Measurements from ENCODE around the gene UCN3. TPM values are rescaled to one million over a fixed set of nuclear protein-coding genes. Genes with fewer than 3 reads are reported as not detected.

Gene UCN3
- polyA plus RNA-seq, 1 donor from 2014 or later, result not detected

- Histone ChIP-seq H3K9me3 (ENCODE audit: low read length) (no peaks in the 10 kb centered on the region), H4K20me1 (ENCODE audit: insufficient read depth) (no peaks in the 10 kb centered on the region), H3K27me3 (ENCODE audit: insufficient read depth, low read depth, low read length) (no peaks in the 10 kb centered on the region), H3K9me2 (ENCODE audit: insufficient read depth, low read length) (no peaks in the 10 kb centered on the region), H3K4me2 (ENCODE audit: low read length) (no peak overlapping the region), H2AFZ (ENCODE audit: low read depth, low read length) (no peak overlapping the region), H3K4me3 (ENCODE audit: low read length) (no peak overlapping the region), H3K9ac (ENCODE audit: low read length) (no peak overlapping the region), H3K36me3 (ENCODE audit: insufficient read depth, low read length) (no peaks in the 10 kb centered on the region), H3K27ac (ENCODE audit: low read length) (no peak overlapping the region), H3F3A (ENCODE audit: insufficient read depth, low read length, poor library complexity, severe bottlenecking) (no peaks in the 10 kb centered on the region), H3K79me2 (replicated peaks; ENCODE audit: insufficient read depth, low read length) (no peaks in the 10 kb centered on the region)
- TF ChIP-seq EP300 (conservative IDR thresholded peaks at IDR 0.05; ENCODE audit: poor library complexity, severe bottlenecking), result no peak
Measured at GRCh38 chr10:5390607-5391205, 25.9 kb downstream of the UCN3 start.

GRCh38 chr10:5391790-5392189 lies 27.0 kb downstream of the UCN3 start:
- TF ChIP-seq MXI1 (conservative IDR thresholded peaks at IDR 0.05; ENCODE audit: poor library complexity, severe bottlenecking), result no peak
- TF ChIP-seq POLR2AphosphoS5 (IDR thresholded peaks at IDR 0.05), result no peak
- H3K36me3 ChIP-seq (ENCODE audit: insufficient read depth, low read length), result no peaks in the 10 kb centered on the region
- no peak overlapping the region for H3K27ac ChIP-seq (ENCODE audit: low read length)
- no peak overlapping the region for H2AFZ ChIP-seq (ENCODE audit: low read depth, low read length)
- no peak overlapping the region for H3K4me2 ChIP-seq (ENCODE audit: low read length)
- H3K4me3 ChIP-seq (ENCODE audit: low read length), result no peak overlapping the region
- no peaks in the 10 kb centered on the region for H3K79me2 ChIP-seq (replicated peaks; ENCODE audit: insufficient read depth, low read length)
- H3K9ac ChIP-seq (ENCODE audit: low read length), result no peak overlapping the region
- no peaks in the 10 kb centered on the region for H3K9me3 ChIP-seq (ENCODE audit: low read length)
- H4K20me1 ChIP-seq (ENCODE audit: insufficient read depth), result no peaks in the 10 kb centered on the region
- no peaks in the 10 kb centered on the region for H3F3A ChIP-seq (ENCODE audit: insufficient read depth, low read length, poor library complexity, severe bottlenecking)
- H3K9me2 ChIP-seq (ENCODE audit: insufficient read depth, low read length), result no peaks in the 10 kb centered on the region
- no peaks in the 10 kb centered on the region for H3K27me3 ChIP-seq (ENCODE audit: insufficient read depth, low read depth, low read length)

DNA sequence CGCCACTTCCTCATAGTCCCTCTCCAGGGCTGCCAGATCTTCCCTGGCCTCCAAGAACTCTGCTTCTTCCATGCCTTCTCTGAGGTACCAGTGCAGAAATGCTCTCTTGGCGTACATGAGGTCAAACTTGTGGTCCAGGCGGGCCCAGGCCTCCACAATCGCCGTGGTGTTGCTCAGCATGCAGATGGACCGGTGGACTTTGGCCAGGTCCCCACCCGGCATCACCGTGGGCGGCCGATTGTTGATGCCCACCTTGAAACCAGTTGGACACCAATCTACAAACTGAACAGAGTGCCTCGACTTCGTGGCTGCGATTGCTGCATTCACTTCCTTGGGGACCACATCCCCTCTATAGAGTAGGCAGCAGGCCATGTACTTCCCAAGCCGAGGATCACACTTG lies 28.8 kb downstream of the UCN3 start:
- Histone ChIP-seq H4K20me1 (ENCODE audit: insufficient read depth) (no peaks in the 10 kb centered on the region), H3K27ac (ENCODE audit: low read length) (no peak overlapping the region), H2AFZ (ENCODE audit: low read depth, low read length) (no peak overlapping the region), H3K79me2 (replicated peaks; ENCODE audit: insufficient read depth, low read length) (no peaks in the 10 kb centered on the region), H3K36me3 (ENCODE audit: insufficient read depth, low read length) (no peaks in the 10 kb centered on the region), H3K27me3 (ENCODE audit: insufficient read depth, low read depth, low read length) (no peaks in the 10 kb centered on the region), H3F3A (ENCODE audit: insufficient read depth, low read length, poor library complexity, severe bottlenecking) (no peaks in the 10 kb centered on the region), H3K9me2 (ENCODE audit: insufficient read depth, low read length) (no peaks in the 10 kb centered on the region), H3K9ac (ENCODE audit: low read length) (no peak overlapping the region), H3K4me2 (ENCODE audit: low read length) (no peak overlapping the region), H3K4me3 (ENCODE audit: low read length) (no peak overlapping the region), H3K9me3 (ENCODE audit: low read length) (no peaks in the 10 kb centered on the region)
- TF ChIP-seq POLR2AphosphoS5 (IDR thresholded peaks at IDR 0.05) (no peak), CTCF (IDR thresholded peaks at IDR 0.05; ENCODE audit: poor library complexity, severe bottlenecking) (no peak), RAD21 (conservative IDR thresholded peaks at IDR 0.05) (no peak), TAF1 (IDR thresholded peaks at IDR 0.05; ENCODE audit: low read depth) (no peak), EP300 (conservative IDR thresholded peaks at IDR 0.05; ENCODE audit: poor library complexity, severe bottlenecking) (no peak), MXI1 (conservative IDR thresholded peaks at IDR 0.05; ENCODE audit: poor library complexity, severe bottlenecking) (no peak), SMC3 (conservative IDR thresholded peaks at IDR 0.05; ENCODE audit: poor library complexity) (no peak), EZH2 (IDR thresholded peaks at IDR 0.05; ENCODE audit: borderline replicate concordance, insufficient read depth, low read length, poor library complexity, severe bottlenecking) (no peak)
- TF ChIP-seq, protein P1, sequence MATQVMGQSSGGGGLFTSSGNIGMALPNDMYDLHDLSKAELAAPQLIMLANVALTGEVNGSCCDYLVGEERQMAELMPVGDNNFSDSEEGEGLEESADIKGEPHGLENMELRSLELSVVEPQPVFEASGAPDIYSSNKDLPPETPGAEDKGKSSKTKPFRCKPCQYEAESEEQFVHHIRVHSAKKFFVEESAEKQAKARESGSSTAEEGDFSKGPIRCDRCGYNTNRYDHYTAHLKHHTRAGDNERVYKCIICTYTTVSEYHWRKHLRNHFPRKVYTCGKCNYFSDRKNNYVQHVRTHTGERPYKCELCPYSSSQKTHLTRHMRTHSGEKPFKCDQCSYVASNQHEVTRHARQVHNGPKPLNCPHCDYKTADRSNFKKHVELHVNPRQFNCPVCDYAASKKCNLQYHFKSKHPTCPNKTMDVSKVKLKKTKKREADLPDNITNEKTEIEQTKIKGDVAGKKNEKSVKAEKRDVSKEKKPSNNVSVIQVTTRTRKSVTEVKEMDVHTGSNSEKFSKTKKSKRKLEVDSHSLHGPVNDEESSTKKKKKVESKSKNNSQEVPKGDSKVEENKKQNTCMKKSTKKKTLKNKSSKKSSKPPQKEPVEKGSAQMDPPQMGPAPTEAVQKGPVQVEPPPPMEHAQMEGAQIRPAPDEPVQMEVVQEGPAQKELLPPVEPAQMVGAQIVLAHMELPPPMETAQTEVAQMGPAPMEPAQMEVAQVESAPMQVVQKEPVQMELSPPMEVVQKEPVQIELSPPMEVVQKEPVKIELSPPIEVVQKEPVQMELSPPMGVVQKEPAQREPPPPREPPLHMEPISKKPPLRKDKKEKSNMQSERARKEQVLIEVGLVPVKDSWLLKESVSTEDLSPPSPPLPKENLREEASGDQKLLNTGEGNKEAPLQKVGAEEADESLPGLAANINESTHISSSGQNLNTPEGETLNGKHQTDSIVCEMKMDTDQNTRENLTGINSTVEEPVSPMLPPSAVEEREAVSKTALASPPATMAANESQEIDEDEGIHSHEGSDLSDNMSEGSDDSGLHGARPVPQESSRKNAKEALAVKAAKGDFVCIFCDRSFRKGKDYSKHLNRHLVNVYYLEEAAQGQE (IDR thresholded peaks at IDR 0.05; ENCODE audit: borderline replicate concordance), result no peak
